Sigmoid colon (tissue), 7 donors: ENCODE data around the gene CAST. TPM values are rescaled to one million over a fixed set of nuclear protein-coding genes. Genes with fewer than 3 reads are reported as not detected.
A peak's percentile ranks its signal among the peaks of the same experiment; 100 is the strongest.

ENCODE experiments used
- DNase-seq: peaks from one replicate; pipeline ENCODE4 v3.0.0-alpha.2; 2019
- H3K27ac ChIP-seq, 4 donors: fragments of 200-600 bp; sonication (generic); one replicate each; pipeline ENCODE4 v1.5.1; 2016 to 2019; ENCODE audit warnings: mild to moderate bottlenecking in 1 of 4
- H3K27me3 ChIP-seq, 3 donors: fragments of 200-600 bp; sonication (generic); one replicate each; pipeline ENCODE4 v1.5.1; 2019; ENCODE audit warnings: mild to moderate bottlenecking in 1 of 3
- H3K36me3 ChIP-seq, 4 donors: fragments of 200-600 bp; sonication (generic); one replicate each; pipeline ENCODE4 v1.5.1; 2016 to 2019
- H3K4me1 ChIP-seq, 4 donors: fragments of 200-600 bp; sonication (generic); one replicate each; pipeline ENCODE4 v1.5.1; 2017 to 2019
- H3K4me3 ChIP-seq, 4 donors: fragments of 200-600 bp; sonication (generic); one replicate each; pipeline ENCODE4 v1.5.1; 2017 to 2019; ENCODE audit warnings: mild to moderate bottlenecking in 2 of 4, moderate library complexity in 1 of 4
- H3K9me3 ChIP-seq, 4 donors: fragments of 200-600 bp in 3 of 4; sonication (generic) in 3 of 4; one replicate each; pipeline versions ENCODE4 v1.5.1 to v1.6.1; 2013 to 2019
- EP300 ChIP-seq, 4 donors: sonication (generic); formaldehyde crosslinking; IDR thresholded peaks; one replicate each; pipeline ENCODE4 v1.6.1; 2017; ENCODE audit warnings: antibody characterized with exemption in 4 of 4
- POLR2A ChIP-seq, 2 donors: fragments of 450-650 bp; IDR thresholded peaks; one replicate each; pipeline ENCODE4 v1.6.1; 2016; ENCODE audit warnings: antibody characterized with exemption in 2 of 2, mild to moderate bottlenecking in 2 of 2, moderate library complexity in 2 of 2
- POLR2AphosphoS5 ChIP-seq, 4 donors: sonication (generic); formaldehyde crosslinking; IDR thresholded peaks; one replicate each; pipeline ENCODE4 v1.6.1; 2017; ENCODE audit warnings: antibody characterized with exemption in 4 of 4
- WGBS, 2 donors: extraction: QIAGEN DNeasy Blood & Tissue Kit; methylation state at CpG; one replicate each; pipeline ENCODE4 v1.1.7; 2013; 5-methylcytosine and 5-hydroxymethylcytosine counted together
- intact Hi-C: fragments of 100-400 bp; cut with DNase I; formaldehyde crosslinking; loops from one replicate; pipeline ENCODE4 v1.15.1; 2023
- polyA plus RNA-seq, 3 donors: library from polyadenylated mRNA; stranded (reverse); fragments of 200-250 nt; gene quantifications; one replicate each; pipeline ENCODE4 v1.2.3, GENCODE V29; 2013
- total RNA-seq, 4 donors: library from RNA; depleted of rRNA; stranded (reverse); fragments of >200 nt; gene quantifications; one replicate each; pipeline ENCODE4 v1.1.0, GENCODE V29; 2016
- TF ChIP-seq, protein P1 (sequence below), 4 experiments: fragments of 450-650 bp in 3 of 4; fragments of 200-600 bp in 1 of 4; IDR thresholded peaks; one replicate each; pipeline ENCODE4 v1.5.1; 2016 to 2019; ENCODE audit warnings: antibody characterized with exemption in 4 of 4, mild to moderate bottlenecking in 3 of 4, moderate library complexity in 2 of 4
- donor health status: healthy with polysubstance abuse.
- donor health status: Bipolar disorder and iron deficiency.
- donor health status: healthy.

CAST gene
- total and polyA plus RNA-seq, 7 donors, result 138 to 348 (median 225) TPM

DNA sequence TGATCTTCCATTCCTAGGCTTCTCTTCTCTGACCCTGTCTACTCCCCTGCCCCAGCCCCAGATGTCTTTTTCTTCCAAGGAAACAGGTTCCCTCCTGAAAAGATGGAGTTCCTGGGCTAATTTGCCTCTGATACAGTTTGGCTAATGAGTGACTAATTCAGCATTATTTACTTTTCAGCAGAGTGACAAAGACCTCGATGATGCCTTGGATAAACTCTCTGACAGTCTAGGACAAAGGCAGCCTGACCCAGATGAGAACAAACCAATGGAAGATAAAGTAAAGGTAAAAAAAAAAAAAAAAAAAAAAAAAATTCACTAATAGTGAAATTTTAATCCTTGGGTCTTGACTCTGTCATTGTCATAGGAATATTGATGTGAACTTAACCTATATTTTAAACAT, 102.9 kb downstream of the CAST start:
- no peaks in the 10 kb centered on the region for H3K9me3 ChIP-seq
- peaks cover 0 to 29% (median 18%) of the 10 kb centered on the region in 4 donors for H3K4me1 ChIP-seq
- no peaks in the 10 kb centered on the region for H3K27me3 ChIP-seq
- H3K36me3 ChIP-seq, result peaks cover 35 to 86% (median 55%) of the 10 kb centered on the region in 4 donors
- intact Hi-C loops, result no loop called here
- WGBS, 2 donors, result 17 to 62% methylated on average over 1 of the region's 1 CpG
- H3K27ac ChIP-seq, result no peak overlapping the region
- no peak for DNase-seq
- TF ChIP-seq EP300 (IDR thresholded peaks at IDR 0.05), result no peak
- H3K4me3 ChIP-seq, result no peak overlapping the region

DNA sequence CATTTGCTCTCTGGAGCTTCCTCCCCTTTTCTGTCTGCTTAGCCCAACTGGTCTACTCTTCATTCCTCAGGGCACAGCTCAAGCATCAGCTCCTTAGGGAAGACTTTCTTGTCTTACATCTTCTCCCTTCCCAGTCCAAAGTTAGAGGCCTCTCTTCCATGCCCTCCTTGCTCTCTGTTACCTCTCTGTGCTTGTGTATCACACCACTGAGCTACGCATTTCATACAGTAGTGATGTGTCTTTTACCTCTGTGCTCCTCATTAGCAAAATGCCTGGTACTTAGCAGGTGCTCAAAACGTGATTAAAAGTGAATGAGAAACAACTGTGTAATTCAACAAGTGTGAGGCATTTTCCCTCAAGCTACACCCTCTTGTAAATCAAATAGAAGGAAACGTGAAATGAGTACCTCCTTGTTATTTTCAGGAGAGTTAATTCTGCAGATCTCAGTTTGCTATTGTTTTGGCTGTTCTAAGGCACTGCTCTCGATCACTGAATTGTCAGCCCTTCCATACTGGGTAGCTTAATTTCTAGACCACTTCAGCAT, 106.6 kb downstream of the CAST start:
- Histone ChIP-seq H3K36me3 (peaks cover 35 to 99% (median 72%) of the 10 kb centered on the region in 4 donors), H3K9me3 (no peaks in the 10 kb centered on the region), H3K4me3 (no peak overlapping the region), H3K27ac (no peak overlapping the region), H3K4me1 (peaks cover 0 to 12% (median 5%) of the 10 kb centered on the region in 4 donors), H3K27me3 (no peaks in the 10 kb centered on the region)
- no peak for TF ChIP-seq EP300 (IDR thresholded peaks at IDR 0.05)
- TF ChIP-seq POLR2AphosphoS5 (IDR thresholded peaks at IDR 0.05), result no peak
- TF ChIP-seq, protein P1, sequence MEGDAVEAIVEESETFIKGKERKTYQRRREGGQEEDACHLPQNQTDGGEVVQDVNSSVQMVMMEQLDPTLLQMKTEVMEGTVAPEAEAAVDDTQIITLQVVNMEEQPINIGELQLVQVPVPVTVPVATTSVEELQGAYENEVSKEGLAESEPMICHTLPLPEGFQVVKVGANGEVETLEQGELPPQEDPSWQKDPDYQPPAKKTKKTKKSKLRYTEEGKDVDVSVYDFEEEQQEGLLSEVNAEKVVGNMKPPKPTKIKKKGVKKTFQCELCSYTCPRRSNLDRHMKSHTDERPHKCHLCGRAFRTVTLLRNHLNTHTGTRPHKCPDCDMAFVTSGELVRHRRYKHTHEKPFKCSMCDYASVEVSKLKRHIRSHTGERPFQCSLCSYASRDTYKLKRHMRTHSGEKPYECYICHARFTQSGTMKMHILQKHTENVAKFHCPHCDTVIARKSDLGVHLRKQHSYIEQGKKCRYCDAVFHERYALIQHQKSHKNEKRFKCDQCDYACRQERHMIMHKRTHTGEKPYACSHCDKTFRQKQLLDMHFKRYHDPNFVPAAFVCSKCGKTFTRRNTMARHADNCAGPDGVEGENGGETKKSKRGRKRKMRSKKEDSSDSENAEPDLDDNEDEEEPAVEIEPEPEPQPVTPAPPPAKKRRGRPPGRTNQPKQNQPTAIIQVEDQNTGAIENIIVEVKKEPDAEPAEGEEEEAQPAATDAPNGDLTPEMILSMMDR (IDR thresholded peaks at IDR 0.05), result no peak
- TF ChIP-seq POLR2A (IDR thresholded peaks at IDR 0.05), result no peak
- DNase-seq, result no peak
- WGBS, 2 donors, result 76 to 81% methylated on average over 4 of the region's 4 CpGs
- intact Hi-C loops, result no loop called here

DNA sequence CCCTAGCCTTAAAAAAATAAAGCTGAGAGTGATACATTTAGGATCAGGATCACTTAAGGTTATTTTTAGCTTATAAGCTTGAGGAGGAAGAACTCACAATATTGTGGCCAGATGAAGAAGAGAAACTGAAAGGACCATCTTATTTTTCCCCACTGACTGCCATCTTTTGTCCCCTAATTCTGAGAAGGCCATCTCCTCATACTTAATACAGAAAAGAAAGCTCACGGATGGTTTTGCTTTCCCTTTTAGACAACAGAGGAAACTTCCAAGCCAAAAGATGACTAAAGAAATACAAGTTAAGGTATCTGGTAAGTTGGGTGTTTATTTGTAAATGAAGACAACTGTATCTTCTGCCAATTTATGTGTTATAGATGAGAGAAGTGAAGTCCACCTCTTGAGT, 109.2 kb downstream of the CAST start:
- TF ChIP-seq EP300 (IDR thresholded peaks at IDR 0.05), result no peak
- H3K36me3 ChIP-seq, result peaks cover 18 to 97% (median 59%) of the 10 kb centered on the region in 4 donors
- 66 to 83% methylated on average over 1 of the region's 1 CpG for WGBS, 2 donors
- H3K27me3 ChIP-seq, result no peaks in the 10 kb centered on the region
- peak overlapping the region in 3 of 4 donors; percentile 1 to 50 (median 12) for H3K27ac ChIP-seq
- no peak overlapping the region for H3K4me3 ChIP-seq
- H3K4me1 ChIP-seq, result peaks cover 0 to 18% (median 10%) of the 10 kb centered on the region in 4 donors
- no peaks in the 10 kb centered on the region for H3K9me3 ChIP-seq
- intact Hi-C loops, result no loop called here
- DNase-seq, result no peak

DNA sequence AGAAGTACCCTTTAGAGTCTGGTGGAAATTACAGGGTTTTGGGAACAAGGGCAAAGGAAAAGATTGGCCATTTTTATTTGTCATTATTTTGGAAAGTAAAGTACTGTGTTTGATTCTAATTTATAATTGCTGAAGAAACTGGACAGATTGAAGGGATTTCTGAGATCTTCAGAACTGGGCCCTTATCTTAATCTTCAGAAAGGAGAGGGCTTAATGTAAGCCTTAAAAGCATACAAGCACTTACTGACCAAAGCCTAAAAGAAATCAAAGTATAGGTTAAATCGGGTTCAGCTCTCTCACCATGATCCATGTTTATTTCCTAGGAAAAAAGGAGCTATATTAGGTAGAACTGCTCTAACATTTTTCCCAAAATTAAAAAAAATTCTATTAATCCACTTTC, 109.9 kb downstream of the CAST start:
- WGBS, 2 donors, result 83 to 93% methylated on average over 1 of the region's 1 CpG
- no peak for TF ChIP-seq EP300 (IDR thresholded peaks at IDR 0.05)
- TF ChIP-seq, protein P1 (IDR thresholded peaks at IDR 0.05), result no peak
- no peak for TF ChIP-seq POLR2AphosphoS5 (IDR thresholded peaks at IDR 0.05)
- TF ChIP-seq POLR2A (IDR thresholded peaks at IDR 0.05), result no peak
- intact Hi-C loops, result no loop called here

DNA sequence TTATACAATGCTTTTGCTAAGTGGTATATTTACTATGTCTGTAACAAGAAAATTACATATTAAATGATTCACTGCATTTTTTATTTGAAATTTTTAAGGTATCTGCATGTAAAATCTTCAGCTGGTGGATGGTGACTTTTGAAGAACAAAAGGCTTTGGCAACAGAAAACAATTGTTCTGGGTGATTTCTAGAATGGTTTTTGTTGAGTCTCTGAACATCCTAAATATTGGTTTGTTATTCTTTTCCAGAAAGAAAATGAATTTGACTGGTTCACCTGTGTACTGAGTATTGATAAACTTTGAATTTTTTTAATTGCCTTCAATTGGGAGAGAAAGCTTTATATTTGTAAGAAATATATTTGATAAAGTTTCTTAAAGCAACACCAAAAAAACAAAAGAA, 110.4 kb downstream of the CAST start:
- Histone ChIP-seq H3K4me1 (peaks cover 0 to 29% (median 21%) of the 10 kb centered on the region in 4 donors), H3K27ac (peak overlapping the region in 1 of 4 donors; percentile 50), H3K9me3 (no peaks in the 10 kb centered on the region), H3K27me3 (no peaks in the 10 kb centered on the region), H3K4me3 (no peak overlapping the region), H3K36me3 (peaks cover 11 to 86% (median 47%) of the 10 kb centered on the region in 4 donors)
- TF ChIP-seq, protein P1 (IDR thresholded peaks at IDR 0.05), result no peak
- TF ChIP-seq POLR2AphosphoS5 (IDR thresholded peaks at IDR 0.05) (no peak), EP300 (IDR thresholded peaks at IDR 0.05) (no peak), POLR2A (IDR thresholded peaks at IDR 0.05) (no peak)
- no peak for DNase-seq
- intact Hi-C loops, result no loop called here

More for the DNA sequence above, 109.9 kb downstream of the CAST start:
- Histone ChIP-seq H3K4me3 (no peak overlapping the region), H3K27me3 (no peaks in the 10 kb centered on the region), H3K36me3 (peaks cover 11 to 90% (median 51%) of the 10 kb centered on the region in 4 donors), H3K9me3 (no peaks in the 10 kb centered on the region), H3K4me1 (peaks cover 0 to 25% (median 17%) of the 10 kb centered on the region in 4 donors), H3K27ac (peak overlapping the region in 1 of 4 donors; percentile 50)
- DNase-seq, result no peak

DNA sequence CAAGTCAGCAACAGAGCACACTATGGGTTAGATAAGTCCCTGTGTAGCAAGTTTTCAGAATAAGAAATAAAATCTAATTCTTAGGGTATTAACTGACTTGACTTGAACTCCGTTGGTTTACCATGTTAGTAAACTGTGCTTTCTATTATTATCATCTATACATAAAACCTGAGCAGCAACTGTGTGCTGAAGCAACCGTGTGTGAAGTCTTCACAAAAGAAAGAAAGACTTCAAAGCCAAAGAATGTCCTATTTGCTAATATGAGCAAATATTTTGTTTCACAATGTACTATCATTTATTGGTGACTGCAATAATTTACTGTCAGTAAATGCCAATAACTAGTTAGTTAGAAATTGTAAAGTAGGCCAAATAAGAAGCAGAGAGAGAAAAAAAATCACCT, 112.9 kb downstream of the CAST start:
- H3K36me3 ChIP-seq, result peaks cover 0 to 70% (median 23%) of the 10 kb centered on the region in 4 donors
- H3K4me3 ChIP-seq, result no peak overlapping the region
- no peaks in the 10 kb centered on the region for H3K27me3 ChIP-seq
- no peaks in the 10 kb centered on the region for H3K9me3 ChIP-seq
- intact Hi-C loops, result no loop called here
- peaks cover 0 to 54% (median 38%) of the 10 kb centered on the region in 4 donors for H3K4me1 ChIP-seq
- 77 to 86% methylated on average over 2 of the region's 2 CpGs for WGBS, 2 donors
- no peak for DNase-seq
- peak overlapping the region in 2 of 4 donors; percentile 71 to 74 for H3K27ac ChIP-seq
- TF ChIP-seq, protein P1 (IDR thresholded peaks at IDR 0.05), result no peak
- TF ChIP-seq POLR2AphosphoS5 (IDR thresholded peaks at IDR 0.05), result peak in 1 of 4 donors; percentile 3
